H1 (cell line): ENCODE data around the gene CORO7. TPM values are rescaled to one million over a fixed set of nuclear protein-coding genes. Genes with fewer than 3 reads are reported as not detected.

Source experiments
- KDM1A ChIP-seq: fragments of 200-600, 300-600 bp; sonication (generic); IDR thresholded peaks from 2 replicates; pipeline ENCODE4 v1.7.1; 2016; ENCODE audit warnings: mild to moderate bottlenecking, low read length, borderline replicate concordance
- SP2 ChIP-seq: IDR thresholded peaks from 2 replicates; pipeline ENCODE4 v1.6.1; 2012; ENCODE audit warnings: mild to moderate bottlenecking, low read length, inconsistent platforms
- TBP ChIP-seq: IDR thresholded peaks from 2 replicates; pipeline ENCODE4 v1.6.1; 2011; ENCODE audit warnings: low read depth, low read length, improper control_type of control experiment
- polyA plus RNA-seq, 7 experiments: library from polyadenylated mRNA; depleted of rRNA in 3 of 7; stranded (reverse) in 5 of 7; unstranded in 2 of 7; fragments of >200 nt in 5 of 7; fragments of 200-250 nt in 2 of 7; gene quantifications; 1 replicate in 5 of 7; 2 replicates in 1 of 7; 4 replicates in 1 of 7; pipeline versions ENCODE4 v1.2.1 to v1.2.3, GENCODE V29; 2011 to 2013; ENCODE audit warnings: missing spikeins in 2 of 7, mixed read lengths in 2 of 7
- total RNA-seq: library from RNA; stranded (reverse); fragmentation: NEBNext Ultra II Directional; extraction: Animal tissue kit (Norgen Biotek cat#: 25700); gene quantifications from 2 replicates; pipeline ENCODE4 v1.2.1, GENCODE V29; 2021

The CORO7 gene
- total and polyA plus RNA-seq, 2 of the 8 experiments (the other 6 are each of a cell fraction or from before 2014, with no cell fraction given) = 25.2 to 29.8 TPM

- TF ChIP-seq KDM1A (no peak), SP2 (no peak), TBP (no peak)
Observed at GRCh38 chr16:4401094-4401501, 15.3 kb downstream of the CORO7 start (continued).
